Neural cell (in vitro differentiated cells): ENCODE results near the gene MYL6B.

ENCODE experiments used
- CTCF ChIP-seq: fragments of 450-650 bp; IDR thresholded peaks from 2 replicates; pipeline ENCODE4 v1.5.1; 2014; ENCODE audit warnings: antibody characterized with exemption, mild to moderate bottlenecking, moderate library complexity; ENCODE audit not compliant: poor library complexity, severe bottlenecking
- EP300 ChIP-seq: fragments of 450-650 bp; conservative IDR thresholded peaks from 2 replicates; pipeline ENCODE4 v1.6.1; 2014; ENCODE audit warnings: antibody characterized with exemption, mild to moderate bottlenecking, moderate library complexity; ENCODE audit not compliant: poor library complexity, severe bottlenecking
- POLR2AphosphoS5 ChIP-seq: IDR thresholded peaks from 2 replicates; pipeline ENCODE4 v1.6.1; 2012
- RAD21 ChIP-seq: fragments of 450-650 bp; conservative IDR thresholded peaks from 2 replicates; pipeline ENCODE4 v1.6.1; 2014; ENCODE audit warnings: antibody characterized with exemption, mild to moderate bottlenecking, moderate library complexity
- SMC3 ChIP-seq: fragments of 450-650 bp; conservative IDR thresholded peaks from 2 replicates; pipeline ENCODE4 v1.6.1; 2014; ENCODE audit warnings: antibody characterized with exemption, mild to moderate bottlenecking, moderate library complexity; ENCODE audit not compliant: poor library complexity
- TAF1 ChIP-seq: IDR thresholded peaks from 2 replicates; pipeline ENCODE4 v1.6.1; 2012; ENCODE audit warnings: low read depth

GRCh38 chr12:56150563-56150962 lies 1.8 kb upstream of the MYL6B start:
- TF ChIP-seq CTCF, result no peak
- no peak for TF ChIP-seq TAF1
- no peak for TF ChIP-seq SMC3
- no peak for TF ChIP-seq POLR2AphosphoS5
- TF ChIP-seq RAD21, result no peak
- TF ChIP-seq EP300, result no peak
